HG02884 (cell line): ENCODE measurements around the gene CTNNA3.
"Not testable (repeated sequence)": the region's sequence is repeated elsewhere in the genome, so short reads cannot be mapped to it uniquely, and the experiment has no call there.

Source experiments
- ATAC-seq: cut with Tn5 transposase; IDR thresholded peaks from one replicate; pipeline ENCODE4 v1.9.1; 2021; ENCODE audit warnings: mild to moderate bottlenecking, moderate library complexity; ENCODE audit not compliant: unreplicated experiment

The CTNNA3 gene

DNA sequence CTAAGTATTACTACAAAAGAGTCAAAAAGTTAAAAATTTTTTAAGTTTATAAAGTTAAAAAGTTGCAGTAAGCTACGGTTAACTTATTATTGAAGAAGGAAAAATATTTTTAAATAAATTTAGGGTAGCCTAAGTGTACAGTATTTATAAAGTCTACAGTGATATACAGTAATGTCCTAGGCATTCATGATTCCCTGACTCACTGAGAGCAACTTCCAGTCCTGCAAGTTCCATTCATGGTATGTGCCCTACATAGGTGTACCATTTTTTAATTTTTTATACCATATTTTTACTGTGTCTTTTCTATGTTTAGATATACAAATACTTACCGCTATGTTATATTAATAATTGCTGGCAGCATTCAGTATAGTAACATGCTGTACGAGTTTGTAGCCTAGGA lies 92.3 kb downstream of the CTNNA3 start:
- ATAC-seq, result no peak

GRCh38 chr10:67603086-67603485 lies 92.9 kb downstream of the CTNNA3 start:
- ATAC-seq, result no peak

DNA sequence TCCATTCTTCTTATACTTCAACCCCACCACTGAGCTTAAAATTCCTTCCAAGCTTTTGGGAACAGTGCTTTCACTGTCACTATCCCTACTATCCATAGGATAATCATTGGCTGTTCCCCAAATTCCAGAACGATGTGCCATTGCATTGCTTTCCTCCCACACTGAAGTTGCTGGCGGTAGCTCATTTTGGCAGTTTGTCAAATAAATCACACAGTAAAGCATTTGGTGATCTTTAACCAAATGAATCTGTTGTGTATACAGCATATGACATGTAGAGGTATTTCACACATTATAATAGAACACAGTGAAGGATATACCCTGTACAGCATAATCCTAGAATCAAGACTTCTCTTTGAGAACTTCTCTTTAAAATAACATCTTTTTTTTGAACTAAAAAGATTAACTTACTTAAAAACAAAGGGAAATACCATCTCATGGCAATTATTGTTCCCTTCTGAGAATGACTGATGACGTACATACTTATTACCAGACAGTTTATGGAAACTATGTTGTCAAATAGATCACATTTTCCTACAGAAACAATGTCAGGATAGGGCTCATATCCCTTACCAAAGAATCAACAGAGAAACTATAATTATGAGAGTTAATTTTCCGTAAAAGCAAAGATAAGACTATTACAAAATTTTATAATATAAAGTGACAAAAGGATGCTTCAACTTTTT lies 93.6 kb downstream of the CTNNA3 start:
- no peak for ATAC-seq

DNA sequence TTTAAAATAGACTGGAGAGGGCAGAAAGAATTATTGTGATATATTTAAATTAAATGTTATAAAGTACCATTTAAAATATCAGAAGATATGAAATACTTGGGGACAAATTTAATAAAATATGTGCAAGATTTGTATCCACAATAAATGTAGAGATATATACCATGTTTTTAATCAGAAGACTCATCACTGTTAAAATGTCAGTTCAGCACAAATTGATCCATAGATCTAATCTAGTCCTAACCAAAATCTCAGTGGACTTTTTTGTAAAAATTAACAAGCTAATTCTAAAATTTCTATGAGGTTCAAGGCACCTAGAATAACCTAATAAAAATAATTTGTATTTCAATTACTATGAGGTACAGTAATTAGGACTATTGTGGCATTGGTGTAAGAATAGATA lies 96.4 kb downstream of the CTNNA3 start:
- ATAC-seq, result no peak

GRCh38 chr10:67596641-67597040 lies 99.4 kb downstream of the CTNNA3 start:
- no peak for ATAC-seq

DNA sequence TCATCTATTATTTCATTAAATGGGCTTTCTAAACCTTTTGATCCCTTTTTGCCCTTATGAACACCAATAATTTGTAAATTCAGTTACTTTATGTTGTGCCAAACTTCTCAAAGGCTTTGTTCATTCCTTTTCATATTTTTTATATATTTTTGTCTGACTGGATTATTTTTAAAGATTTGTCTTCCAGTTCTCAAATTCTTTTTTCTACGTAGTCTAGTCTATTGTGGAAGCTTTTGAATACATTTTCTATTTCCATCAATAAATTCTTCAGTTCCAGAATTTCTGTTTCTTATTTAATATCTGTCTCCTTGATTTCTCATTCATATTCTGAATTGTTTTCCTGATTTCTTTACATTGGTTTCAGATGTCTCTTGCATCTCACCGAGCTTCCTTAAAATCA lies 108.2 kb downstream of the CTNNA3 start:
- no peak for ATAC-seq

GRCh38 chr10:67575532-67575931 lies 120.5 kb downstream of the CTNNA3 start:
- ATAC-seq, result no peak

DNA sequence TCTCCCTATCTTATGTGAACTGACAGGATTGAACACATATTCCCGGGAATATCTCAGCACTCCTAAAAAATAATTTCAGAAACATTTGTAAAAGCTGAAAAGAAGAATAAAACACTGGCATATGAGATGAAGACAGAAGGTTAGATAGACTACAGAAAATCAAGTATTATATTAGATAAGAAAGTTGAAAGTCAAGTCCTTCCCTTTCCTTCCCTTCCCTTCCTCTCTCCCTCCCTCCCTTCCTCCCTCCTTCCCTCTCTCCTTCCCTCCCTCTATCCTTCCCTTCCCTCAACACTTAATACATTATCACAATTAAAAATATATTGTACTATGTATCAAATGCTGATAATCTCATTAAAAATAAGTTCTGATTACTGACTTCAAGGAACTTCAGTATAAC lies 122.5 kb downstream of the CTNNA3 start:
- ATAC-seq, result no peak

DNA sequence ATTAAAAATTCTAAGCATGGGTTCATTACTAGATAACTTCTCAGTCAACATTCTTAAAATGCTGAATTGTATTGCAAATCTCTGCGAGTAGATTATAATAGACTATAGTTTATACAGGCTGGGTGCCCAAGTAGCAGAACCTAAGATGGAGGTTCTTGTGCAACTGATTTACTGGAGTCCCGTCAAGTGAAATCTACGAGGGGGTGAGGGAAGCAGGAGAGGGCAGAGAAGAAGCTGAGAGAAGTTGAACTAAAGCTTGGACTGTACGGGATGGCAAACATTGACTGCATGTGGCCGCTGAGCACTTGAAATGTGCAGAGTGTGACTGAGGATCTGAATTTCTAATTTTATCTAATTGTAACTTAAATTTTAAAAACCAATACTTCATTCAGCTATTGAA lies 124.5 kb downstream of the CTNNA3 start:
- no peak for ATAC-seq

DNA sequence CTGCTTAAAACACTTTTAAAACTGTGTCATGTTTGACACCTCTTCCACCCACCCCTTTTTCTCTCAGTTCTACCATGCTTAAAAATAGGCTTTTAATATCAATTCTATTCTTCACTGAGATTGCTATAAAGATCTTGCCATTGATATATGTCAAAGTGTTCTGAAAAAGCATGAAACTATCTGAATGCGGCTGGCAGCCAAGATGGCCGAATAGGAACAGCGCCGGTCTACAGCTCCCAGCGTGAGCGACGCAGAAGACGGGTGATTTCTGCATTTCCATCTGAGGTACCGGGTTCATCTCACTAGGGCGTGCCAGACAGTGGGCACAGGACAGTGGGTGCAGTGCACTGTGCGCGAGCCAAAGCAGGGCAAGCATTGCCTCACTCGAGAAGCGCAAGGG lies 137.7 kb downstream of the CTNNA3 start:
- ATAC-seq, result not testable (repeated sequence)

DNA sequence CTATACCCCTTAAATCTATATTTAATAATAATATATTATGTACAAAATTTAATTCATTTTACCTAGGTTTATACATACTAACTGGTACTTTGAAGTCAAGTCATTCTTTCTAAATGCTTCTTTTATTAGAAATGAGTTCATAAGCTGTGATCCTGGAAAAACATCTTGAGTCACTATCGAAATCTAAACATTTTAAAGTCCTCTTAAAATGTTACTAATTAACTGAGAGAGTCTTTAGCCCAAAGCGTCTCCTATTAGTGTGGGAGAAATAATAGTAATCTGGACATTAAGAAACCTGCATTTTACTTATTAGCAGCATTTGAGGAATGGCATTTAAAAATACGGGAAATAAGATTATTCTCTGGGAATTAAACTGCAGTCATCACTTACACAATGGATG lies 142.7 kb downstream of the CTNNA3 start:
- ATAC-seq, result no peak

GRCh38 chr10:67550838-67551402 lies 145.1 kb downstream of the CTNNA3 start:
- ATAC-seq, result no peak

GRCh38 chr10:67550046-67550445 lies 145.9 kb downstream of the CTNNA3 start:
- ATAC-seq, result no peak

GRCh38 chr10:67549390-67549789 lies 146.6 kb downstream of the CTNNA3 start:
- ATAC-seq, result no peak

DNA sequence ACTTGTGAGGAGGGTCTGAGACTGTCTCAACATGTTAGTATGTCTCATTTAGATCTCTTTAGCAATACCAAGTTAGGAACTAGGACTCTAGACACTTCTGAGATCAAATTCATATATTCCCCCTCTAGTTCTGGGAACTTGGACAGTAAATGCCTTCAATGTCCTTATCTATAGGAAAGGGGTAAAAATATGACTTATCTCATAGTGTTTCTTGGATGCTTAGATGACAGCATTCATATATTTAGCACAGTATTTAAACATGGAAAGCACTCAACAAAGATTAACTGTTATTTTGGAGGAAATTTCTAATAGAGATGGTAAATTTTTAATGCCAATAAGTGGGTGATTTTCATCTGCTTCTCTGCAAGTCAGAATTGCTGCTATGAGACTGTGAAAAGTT lies 154.6 kb downstream of the CTNNA3 start:
- ATAC-seq, result no peak

DNA sequence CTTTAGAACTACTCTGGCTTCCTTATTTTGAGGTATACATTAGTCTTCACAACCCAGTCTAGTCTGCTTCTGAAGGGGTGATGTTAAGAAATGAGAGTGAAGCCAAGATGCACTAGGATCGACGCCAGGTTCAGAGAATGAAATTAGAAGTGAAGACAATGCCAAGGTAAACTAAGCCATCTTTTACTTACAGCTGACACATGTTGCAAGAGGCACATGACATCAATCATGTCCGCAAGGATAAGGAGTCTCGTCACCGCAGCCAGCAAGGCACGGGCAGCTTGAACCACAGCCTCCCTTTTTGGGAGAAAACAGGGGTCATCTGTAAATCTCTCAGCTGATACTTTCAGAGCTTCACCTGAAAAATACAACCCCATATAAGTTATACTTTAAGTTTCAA lies 156.7 kb downstream of the CTNNA3 start:
- no peak for ATAC-seq

GRCh38 chr10:67537906-67538305 lies 158.1 kb downstream of the CTNNA3 start:
- ATAC-seq, result no peak

DNA sequence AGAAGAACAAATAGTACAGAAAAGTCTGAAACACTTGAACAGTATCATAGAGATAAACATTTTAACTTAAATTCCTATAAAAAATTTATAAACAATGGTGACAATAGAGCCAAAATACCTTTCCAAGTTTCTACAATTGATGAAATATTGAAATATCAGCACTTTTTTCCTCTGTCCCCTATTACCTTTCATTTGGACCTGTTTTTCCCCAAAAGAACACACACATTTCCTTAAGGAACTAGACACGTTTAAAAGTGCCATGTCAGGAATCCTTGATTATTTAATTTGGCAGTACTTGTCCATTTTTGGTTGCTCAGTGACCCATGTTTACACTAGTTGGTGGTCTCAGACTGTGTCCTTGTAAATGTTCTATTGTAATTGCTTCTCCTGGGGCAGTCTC lies 162.6 kb downstream of the CTNNA3 start:
- ATAC-seq, result no peak

DNA sequence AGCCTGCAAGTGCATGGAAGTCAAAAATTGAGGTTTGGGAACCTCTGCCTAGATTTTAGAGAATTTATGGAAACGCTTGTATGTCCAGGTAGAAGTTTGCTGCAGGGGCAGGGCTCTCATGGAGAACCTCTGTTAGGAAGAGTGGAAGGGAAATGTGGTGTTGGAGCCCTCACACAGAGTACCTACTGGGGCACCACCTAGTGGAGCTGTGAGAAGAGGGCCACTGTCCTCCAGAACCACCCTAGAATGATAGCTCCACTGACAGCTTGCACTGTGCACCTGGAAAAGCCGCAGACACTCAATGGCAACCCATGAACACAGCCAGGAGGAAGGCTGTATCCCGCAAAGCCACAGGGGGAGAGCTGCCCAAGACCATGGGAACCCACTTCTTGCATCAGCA lies 165.0 kb downstream of the CTNNA3 start:
- ATAC-seq, result not testable (repeated sequence)

GRCh38 chr10:67527351-67527750 lies 168.6 kb downstream of the CTNNA3 start:
- ATAC-seq, result no peak

DNA sequence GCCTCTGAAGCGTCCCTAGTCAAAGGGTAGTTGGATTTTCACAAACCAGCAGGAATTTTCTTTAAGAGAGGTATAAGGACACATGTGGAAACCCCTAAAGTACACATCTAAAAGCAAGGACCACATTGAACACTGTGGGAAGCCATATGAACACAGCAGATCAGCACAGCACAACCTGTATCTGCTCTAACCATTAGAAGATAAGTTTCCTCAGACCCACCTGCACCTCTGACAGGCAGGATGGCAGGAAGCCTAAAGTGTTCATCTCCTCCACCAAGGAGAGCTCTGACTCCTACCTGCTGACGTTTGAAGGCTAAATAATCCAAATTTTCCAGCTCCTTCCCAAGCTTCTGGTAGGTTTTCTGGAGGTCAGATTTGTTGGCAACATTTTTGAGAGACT lies 174.4 kb downstream of the CTNNA3 start:
- no peak for ATAC-seq

GRCh38 chr10:67520924-67521520 lies 175.0 kb downstream of the CTNNA3 start:
- peak; percentile 88 for ATAC-seq

DNA sequence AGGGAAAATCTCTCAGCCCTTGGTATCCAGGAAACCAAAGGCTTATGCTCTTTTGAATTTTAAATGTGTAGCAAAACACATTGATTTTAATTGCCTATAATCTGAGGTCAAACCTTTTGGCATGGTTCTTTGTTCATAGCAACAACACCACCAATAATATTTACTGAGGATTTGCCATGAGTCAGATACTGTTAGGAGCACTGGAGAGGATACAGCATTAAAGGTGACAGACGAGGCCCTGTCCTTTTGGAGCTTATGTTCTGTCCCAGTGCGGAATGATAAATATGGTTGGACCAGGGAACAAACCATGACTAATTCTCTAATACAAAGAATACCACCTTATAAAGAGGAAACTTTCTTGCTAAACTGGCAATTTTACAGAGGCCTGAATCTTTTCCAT lies 176.6 kb downstream of the CTNNA3 start:
- ATAC-seq, result no peak
